ENCODE data around the gene LPO. TPM values are rescaled to one million over a fixed set of nuclear protein-coding genes. Genes with fewer than 3 reads are reported as not detected.

The LPO gene
- total and polyA plus RNA-seq, 2 donors (not counting 3 experiments of a cell fraction or from before 2014, with no cell fraction given), result not detected

- FAIRE-seq (no peak), DNase-seq (ENCODE audit: low read depth, low spot score) (no peak)
- H3K4me3 ChIP-seq (replicated peaks in 1 of 3; ENCODE audit: insufficient read depth in 1 of 3, low read depth in 1 of 3, low read length in 3 of 3), result no peak overlapping the region
- H3K36me3 ChIP-seq (ENCODE audit: control insufficient read depth in 2 of 2, extremely low read depth in 1 of 2, insufficient read depth in 2 of 2, low read length in 2 of 2), result no peaks in the 10 kb centered on the region
- H2AFZ ChIP-seq (ENCODE audit: low read depth, low read length), result no peak overlapping the region
- dilution Hi-C loops (cut with MboI; ENCODE audit: extremely low pct_ligation_motif_present, low sequenced_read_pairs) (no loop called here), intact Hi-C loops (cut with micrococcal nuclease) (no loop called here)
- no peaks in the 10 kb centered on the region for H3K9me1 ChIP-seq (replicated peaks; ENCODE audit: control insufficient read depth, extremely low read depth, insufficient read depth, low read length)
- H3K27ac ChIP-seq (ENCODE audit: insufficient read depth, low read depth, low read length), result no peak overlapping the region
- H3K4me2 ChIP-seq (ENCODE audit: insufficient read depth, low read length), result no peak overlapping the region
- TF ChIP-seq FOS (IDR thresholded peaks at IDR 0.05; ENCODE audit: borderline replicate concordance, insufficient read depth, low read length), result no peak
- no peak for TF ChIP-seq POLR2AphosphoS5 (IDR thresholded peaks at IDR 0.05; ENCODE audit: insufficient read depth, low read depth, low read length)
- TF ChIP-seq JUN (IDR thresholded peaks at IDR 0.05; ENCODE audit: borderline replicate concordance, insufficient read depth, insufficient read length, low read depth), result no peak
- no peak for TF ChIP-seq MYC (IDR thresholded peaks at IDR 0.05; ENCODE audit: low read depth, low read length)
- no peak for TF ChIP-seq POLR2A (IDR thresholded peaks at IDR 0.05; ENCODE audit: low read depth, low read length)
- TF ChIP-seq CTCF (IDR thresholded peaks at IDR 0.05; ENCODE audit: extremely low read depth in 1 of 2, insufficient read depth in 1 of 2, low read depth in 1 of 2, low read length in 2 of 2), result no peak
- no peak for TF ChIP-seq GATA2 (IDR thresholded peaks at IDR 0.05; ENCODE audit: insufficient read depth, insufficient read length, low read depth, low read length)
- TF ChIP-seq MAX (IDR thresholded peaks at IDR 0.05; ENCODE audit: insufficient read depth, insufficient read length), result no peak
- no peak for TF ChIP-seq EZH2 (IDR thresholded peaks at IDR 0.05; ENCODE audit: borderline replicate concordance, low read depth, low read length, severe bottlenecking)
- H3K79me2 ChIP-seq (ENCODE audit: control insufficient read depth, insufficient read depth, low read length), result no peaks in the 10 kb centered on the region
- no peaks in the 10 kb centered on the region for H3K9me3 ChIP-seq (replicated peaks; ENCODE audit: control insufficient read depth, insufficient read depth, low read length)
- H3K27me3 ChIP-seq (ENCODE audit: control insufficient read depth in 2 of 2, insufficient read depth in 2 of 2, low read length in 2 of 2), result peaks cover 9 to 19% of the 10 kb centered on the region in 2 experiments
- ChIA-PET CTCF (no interaction called here), POLR2A (no interaction called here)
- no peaks in the 10 kb centered on the region for H4K20me1 ChIP-seq (replicated peaks; ENCODE audit: control insufficient read depth, extremely low read depth, insufficient read depth, low read length)
- BruUV-seq (replicated peaks), result no TSS peak
- no peak overlapping the region for H3K9ac ChIP-seq (replicated peaks; ENCODE audit: extremely low read depth, insufficient read depth, low read length)
- no peaks in the 10 kb centered on the region for H3K4me1 ChIP-seq (ENCODE audit: control insufficient read depth, extremely low read depth, insufficient read depth, low read length)
Measured at GRCh38 chr17:58294034-58294433, 55.6 kb downstream of the LPO start.

Measured in endothelial cell of umbilical vein (primary cell).